GM12878 (cell line): ENCODE results near the gene PNMT. TPM values are rescaled to one million over a fixed set of nuclear protein-coding genes. Genes with fewer than 3 reads are reported as not detected.

Source experiments
- BRCA1 ChIP-seq: IDR thresholded peaks from 2 replicates; pipeline ENCODE4 v1.6.1; 2011; ENCODE audit warnings: low read depth, low read length, improper control_type of control experiment
- CEBPZ ChIP-seq: fragments of 150-350 bp; IDR thresholded peaks from 2 replicates; pipeline ENCODE4 v1.6.1; 2016; ENCODE audit warnings: low read depth, low read length
- CREB1 ChIP-seq: IDR thresholded peaks from 2 replicates; pipeline ENCODE4 v1.6.1; 2012; ENCODE audit warnings: low read depth, mild to moderate bottlenecking, inconsistent platforms
- EGR1 ChIP-seq, 2 experiments: IDR thresholded peaks; 1 replicate in 1 of 2; 2 replicates in 1 of 2; pipeline ENCODE4 v1.6.1; 2011 to 2012; ENCODE audit warnings: low read depth in 2 of 2, low read length in 2 of 2, borderline replicate concordance in 1 of 2, mild to moderate bottlenecking in 1 of 2, moderate library complexity in 1 of 2
- ETV6 ChIP-seq, 2 experiments: fragments of 450-650 bp in 1 of 2; IDR thresholded peaks in 1 of 2; conservative IDR thresholded peaks in 1 of 2; 2 replicates each; pipeline ENCODE4 v1.6.1; 2014; ENCODE audit warnings: antibody characterized with exemption in 1 of 2, borderline replicate concordance in 1 of 2, low read depth in 1 of 2, mild to moderate bottlenecking in 1 of 2, moderate library complexity in 1 of 2
- HDAC6 ChIP-seq: fragments of 200-600 bp; sonication (generic); IDR thresholded peaks from one replicate; pipeline ENCODE4 v1.8.0; 2017; ENCODE audit warnings: antibody characterized with exemption; ENCODE audit not compliant: unreplicated experiment
- JUND ChIP-seq: IDR thresholded peaks from 2 replicates; pipeline ENCODE4 v1.6.1; 2012; ENCODE audit warnings: low read depth, mild to moderate bottlenecking, low read length, improper control_type of control experiment, moderate library complexity
- NRF1 ChIP-seq: conservative IDR thresholded peaks from 2 replicates; pipeline ENCODE4 v1.6.1; 2011; ENCODE audit warnings: mild to moderate bottlenecking, low read depth, low read length, improper control_type of control experiment
- POLR2AphosphoS5 ChIP-seq: IDR thresholded peaks from 2 replicates; pipeline ENCODE4 v1.6.1; 2011; ENCODE audit warnings: mild to moderate bottlenecking, low read length, inconsistent platforms
- POU2F2 ChIP-seq: IDR thresholded peaks from 3 replicates; pipeline ENCODE4 v1.6.1; 2011; ENCODE audit warnings: low read depth, mild to moderate bottlenecking, low read length, borderline replicate concordance
- RUNX3 ChIP-seq: IDR thresholded peaks from 2 replicates; pipeline ENCODE4 v1.6.1; 2012; ENCODE audit warnings: low read length, inconsistent platforms
- SMAD1 ChIP-seq: fragments of 450-650 bp; IDR thresholded peaks from 2 replicates; pipeline ENCODE4 v1.6.1; 2018; ENCODE audit warnings: mild to moderate bottlenecking, low read depth; ENCODE audit not compliant: partially characterized antibody
- SMC3 ChIP-seq: IDR thresholded peaks from 2 replicates; pipeline ENCODE4 v1.6.1; 2011; ENCODE audit warnings: low read length, improper control_type of control experiment, borderline replicate concordance
- SREBF2 ChIP-seq: IDR thresholded peaks from 2 replicates; pipeline ENCODE4 v1.6.1; 2012; ENCODE audit warnings: mild to moderate bottlenecking, low read length
- TCF3 ChIP-seq: IDR thresholded peaks from 2 replicates; pipeline ENCODE4 v1.6.1; 2012; ENCODE audit warnings: low read depth, mild to moderate bottlenecking, low read length, borderline replicate concordance; ENCODE audit not compliant: insufficient read depth
- polyA plus RNA-seq, 11 experiments: library from polyadenylated mRNA; depleted of rRNA in 4 of 11; unstranded in 6 of 11; stranded (reverse) in 5 of 11; fragments of >200 nt; fragmentation: Nextera tagmentation in 4 of 11; fragmentation: Illumina TruSeq in 1 of 11; extraction: Ambion mirVana in 4 of 11; extraction: Trizol in 1 of 11; gene quantifications; 1 replicate in 1 of 11; 2 replicates in 10 of 11; pipeline versions ENCODE4 v1.2.1 to v1.2.3, GENCODE V29; 2011 to 2016; ENCODE audit warnings: inconsistent platforms in 2 of 11, missing spikeins in 2 of 11, low read depth in 1 of 11
- total RNA-seq, 4 experiments: library from RNA; depleted of rRNA in 3 of 4; stranded (reverse); fragments of >200 nt in 3 of 4; fragmentation: Illumina TruSeq in 1 of 4; extraction: Trizol in 1 of 4; gene quantifications; 2 replicates each; pipeline versions ENCODE4 v1.2.1 to v1.2.3, GENCODE V29; 2013 to 2021
- TF ChIP-seq, protein P1 (sequence below): fragments of 450-650 bp; IDR thresholded peaks from 2 replicates; pipeline ENCODE4 v1.6.1; 2017; ENCODE audit warnings: borderline replicate concordance
- TF ChIP-seq, protein P2 (sequence below): fragments of 450-650 bp; IDR thresholded peaks from 2 replicates; pipeline ENCODE4 v1.6.1; 2017; ENCODE audit warnings: mild to moderate bottlenecking
- TF ChIP-seq, protein P3 (sequence below): fragments of 450-650 bp; formaldehyde crosslinking; IDR thresholded peaks from 2 replicates; pipeline ENCODE4 v1.4.0; 2022; ENCODE audit warnings: mild to moderate bottlenecking, moderate library complexity

Gene PNMT
- total and polyA plus RNA-seq, 10 of the 15 experiments (the other 5 are each of a cell fraction or from before 2014, with no cell fraction given) = not detected

DNA sequence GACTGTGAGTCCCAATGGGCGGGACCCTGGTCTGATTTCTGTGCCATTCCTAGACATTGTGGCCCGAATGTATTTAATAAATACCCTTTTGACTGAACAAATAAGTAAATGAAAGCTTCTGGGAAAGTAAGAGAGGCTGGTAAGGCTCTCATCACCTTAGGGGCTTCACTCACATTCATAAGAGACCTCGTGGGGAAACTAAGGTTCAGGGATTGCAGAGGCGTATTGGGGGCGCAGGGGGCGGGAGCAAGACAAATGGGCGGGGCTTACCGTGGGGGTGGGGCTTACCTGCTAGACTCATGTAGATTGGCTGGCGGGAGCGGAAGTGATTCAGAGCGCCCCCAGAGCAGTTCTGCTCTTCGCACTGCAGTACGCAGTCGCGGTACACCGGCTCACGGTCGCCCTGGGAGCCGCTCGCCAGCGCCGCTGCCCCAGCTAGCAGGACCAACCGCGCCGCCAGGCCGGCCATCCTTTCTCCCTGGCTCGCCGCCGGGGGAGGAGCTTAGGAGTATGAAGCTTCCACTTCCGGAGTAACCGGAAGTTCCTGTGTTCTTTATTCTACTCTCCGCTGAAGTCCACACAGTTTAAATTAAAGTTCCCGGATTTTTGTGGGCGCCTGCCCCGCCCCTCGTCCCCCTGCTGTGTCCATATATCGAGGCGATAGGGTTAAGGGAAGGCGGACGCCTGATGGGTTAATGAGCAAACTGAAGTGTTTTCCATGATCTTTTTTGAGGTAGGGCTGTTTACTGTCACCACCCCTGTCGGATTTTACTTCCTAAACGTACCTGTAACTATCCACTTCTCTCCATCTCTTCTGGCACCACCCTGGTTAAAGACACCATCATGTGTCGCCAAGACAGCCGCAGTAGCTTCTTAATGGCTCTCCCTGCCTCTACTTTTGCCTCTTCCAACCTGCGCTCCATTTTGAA lies 19.6 kb downstream of the PNMT start, which contains the start of gene PGAP3 (continued):
- TF ChIP-seq, protein P1, sequence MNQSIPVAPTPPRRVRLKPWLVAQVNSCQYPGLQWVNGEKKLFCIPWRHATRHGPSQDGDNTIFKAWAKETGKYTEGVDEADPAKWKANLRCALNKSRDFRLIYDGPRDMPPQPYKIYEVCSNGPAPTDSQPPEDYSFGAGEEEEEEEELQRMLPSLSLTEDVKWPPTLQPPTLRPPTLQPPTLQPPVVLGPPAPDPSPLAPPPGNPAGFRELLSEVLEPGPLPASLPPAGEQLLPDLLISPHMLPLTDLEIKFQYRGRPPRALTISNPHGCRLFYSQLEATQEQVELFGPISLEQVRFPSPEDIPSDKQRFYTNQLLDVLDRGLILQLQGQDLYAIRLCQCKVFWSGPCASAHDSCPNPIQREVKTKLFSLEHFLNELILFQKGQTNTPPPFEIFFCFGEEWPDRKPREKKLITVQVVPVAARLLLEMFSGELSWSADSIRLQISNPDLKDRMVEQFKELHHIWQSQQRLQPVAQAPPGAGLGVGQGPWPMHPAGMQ = no peak
- TF ChIP-seq SREBF2 (peak; percentile 43; the same call in 1 of the 2 replicates), POLR2AphosphoS5 (peak; percentile 87), ETV6 (conservative IDR thresholded peaks at IDR 0.05 in 1 of 2, IDR thresholded peaks at IDR 0.05 in 1 of 2; ENCODE audit: borderline replicate concordance in 1 of 2, low read depth in 1 of 2) (peak in 1 of 2 experiments; percentile 20; a peak in 1 of 4 replicates), CREB1 (peak; percentile 26), POU2F2 (peak; percentile 47; the same call in 1 of the 3 replicates), JUND (no peak), TCF3 (no peak), HDAC6 (no peak), RUNX3 (no peak; the same call in 1 of the 2 replicates), BRCA1 (no peak), EGR1 (IDR thresholded peaks at IDR 0.05; ENCODE audit: borderline replicate concordance in 1 of 2, low read depth in 2 of 2, low read length in 2 of 2) (peak in 1 of 2 experiments; percentile 41; a peak in 1 of 3 replicates), SMC3 (no peak), CEBPZ (no peak), NRF1 (no peak), SMAD1 (no peak)
- TF ChIP-seq, protein P2, sequence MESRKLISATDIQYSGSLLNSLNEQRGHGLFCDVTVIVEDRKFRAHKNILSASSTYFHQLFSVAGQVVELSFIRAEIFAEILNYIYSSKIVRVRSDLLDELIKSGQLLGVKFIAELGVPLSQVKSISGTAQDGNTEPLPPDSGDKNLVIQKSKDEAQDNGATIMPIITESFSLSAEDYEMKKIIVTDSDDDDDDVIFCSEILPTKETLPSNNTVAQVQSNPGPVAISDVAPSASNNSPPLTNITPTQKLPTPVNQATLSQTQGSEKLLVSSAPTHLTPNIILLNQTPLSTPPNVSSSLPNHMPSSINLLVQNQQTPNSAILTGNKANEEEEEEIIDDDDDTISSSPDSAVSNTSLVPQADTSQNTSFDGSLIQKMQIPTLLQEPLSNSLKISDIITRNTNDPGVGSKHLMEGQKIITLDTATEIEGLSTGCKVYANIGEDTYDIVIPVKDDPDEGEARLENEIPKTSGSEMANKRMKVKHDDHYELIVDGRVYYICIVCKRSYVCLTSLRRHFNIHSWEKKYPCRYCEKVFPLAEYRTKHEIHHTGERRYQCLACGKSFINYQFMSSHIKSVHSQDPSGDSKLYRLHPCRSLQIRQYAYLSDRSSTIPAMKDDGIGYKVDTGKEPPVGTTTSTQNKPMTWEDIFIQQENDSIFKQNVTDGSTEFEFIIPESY = no peak
- TF ChIP-seq, protein P3, sequence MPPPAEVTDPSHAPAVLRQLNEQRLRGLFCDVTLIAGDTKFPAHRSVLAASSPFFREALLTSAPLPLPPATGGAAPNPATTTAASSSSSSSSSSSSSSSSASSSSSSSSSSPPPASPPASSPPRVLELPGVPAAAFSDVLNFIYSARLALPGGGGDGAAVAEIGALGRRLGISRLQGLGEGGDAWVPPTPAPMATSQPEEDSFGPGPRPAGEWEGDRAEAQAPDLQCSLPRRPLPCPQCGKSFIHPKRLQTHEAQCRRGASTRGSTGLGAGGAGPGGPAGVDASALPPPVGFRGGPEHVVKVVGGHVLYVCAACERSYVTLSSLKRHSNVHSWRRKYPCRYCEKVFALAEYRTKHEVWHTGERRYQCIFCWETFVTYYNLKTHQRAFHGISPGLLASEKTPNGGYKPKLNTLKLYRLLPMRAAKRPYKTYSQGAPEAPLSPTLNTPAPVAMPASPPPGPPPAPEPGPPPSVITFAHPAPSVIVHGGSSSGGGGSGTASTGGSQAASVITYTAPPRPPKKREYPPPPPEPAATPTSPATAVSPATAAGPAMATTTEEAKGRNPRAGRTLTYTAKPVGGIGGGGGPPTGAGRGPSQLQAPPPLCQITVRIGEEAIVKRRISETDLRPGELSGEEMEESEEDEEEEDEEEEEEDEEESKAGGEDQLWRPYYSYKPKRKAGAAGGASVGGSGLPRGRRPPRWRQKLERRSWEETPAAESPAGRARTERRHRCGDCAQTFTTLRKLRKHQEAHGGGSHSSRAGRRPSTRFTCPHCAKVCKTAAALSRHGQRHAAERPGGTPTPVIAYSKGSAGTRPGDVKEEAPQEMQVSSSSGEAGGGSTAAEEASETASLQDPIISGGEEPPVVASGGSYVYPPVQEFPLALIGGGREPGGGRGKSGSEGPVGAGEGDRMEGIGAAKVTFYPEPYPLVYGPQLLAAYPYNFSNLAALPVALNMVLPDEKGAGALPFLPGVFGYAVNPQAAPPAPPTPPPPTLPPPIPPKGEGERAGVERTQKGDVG (CRISPR knock-in tag) = no peak
